ENCODE data around the gene BPIFA2.

BPIFA2 gene

DNA sequence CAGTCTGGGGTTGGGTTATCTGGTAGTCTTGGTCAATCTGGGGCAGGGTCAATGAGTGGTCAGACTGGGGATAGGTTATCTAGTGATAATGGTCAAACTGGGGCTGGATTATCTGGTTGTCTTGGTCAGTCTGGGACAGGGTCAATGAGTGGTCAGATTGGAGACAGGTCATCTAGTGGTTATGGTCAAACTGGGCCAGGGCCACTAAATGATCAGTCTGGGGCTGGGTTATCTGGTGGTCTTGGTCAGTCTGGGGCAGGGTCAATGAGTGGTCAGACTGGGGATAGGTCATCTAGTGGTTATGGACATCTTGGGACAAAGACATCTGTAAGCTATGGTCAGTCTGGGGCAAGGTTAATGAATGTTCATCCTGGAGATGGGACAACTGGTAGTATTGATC, 28.5 kb upstream of the BPIFA2 start:
- TF ChIP-seq ZFX (IDR thresholded peaks at IDR 0.05) = no peak
- TF ChIP-seq, protein P1, sequence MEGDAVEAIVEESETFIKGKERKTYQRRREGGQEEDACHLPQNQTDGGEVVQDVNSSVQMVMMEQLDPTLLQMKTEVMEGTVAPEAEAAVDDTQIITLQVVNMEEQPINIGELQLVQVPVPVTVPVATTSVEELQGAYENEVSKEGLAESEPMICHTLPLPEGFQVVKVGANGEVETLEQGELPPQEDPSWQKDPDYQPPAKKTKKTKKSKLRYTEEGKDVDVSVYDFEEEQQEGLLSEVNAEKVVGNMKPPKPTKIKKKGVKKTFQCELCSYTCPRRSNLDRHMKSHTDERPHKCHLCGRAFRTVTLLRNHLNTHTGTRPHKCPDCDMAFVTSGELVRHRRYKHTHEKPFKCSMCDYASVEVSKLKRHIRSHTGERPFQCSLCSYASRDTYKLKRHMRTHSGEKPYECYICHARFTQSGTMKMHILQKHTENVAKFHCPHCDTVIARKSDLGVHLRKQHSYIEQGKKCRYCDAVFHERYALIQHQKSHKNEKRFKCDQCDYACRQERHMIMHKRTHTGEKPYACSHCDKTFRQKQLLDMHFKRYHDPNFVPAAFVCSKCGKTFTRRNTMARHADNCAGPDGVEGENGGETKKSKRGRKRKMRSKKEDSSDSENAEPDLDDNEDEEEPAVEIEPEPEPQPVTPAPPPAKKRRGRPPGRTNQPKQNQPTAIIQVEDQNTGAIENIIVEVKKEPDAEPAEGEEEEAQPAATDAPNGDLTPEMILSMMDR (conservative IDR thresholded peaks at IDR 0.05) = no peak
- H3K27ac ChIP-seq = no peak overlapping the region

- TF ChIP-seq, protein P1 (conservative IDR thresholded peaks at IDR 0.05) = no peak
- TF ChIP-seq ZFX (IDR thresholded peaks at IDR 0.05) = no peak
- no peak overlapping the region for H3K27ac ChIP-seq
These were observed 22.4 kb upstream of the BPIFA2 start for GRCh38 chr20:33145521-33145920.

GRCh38 chr20:33147299-33147698, 20.7 kb upstream of the BPIFA2 start:
- H3K27ac ChIP-seq = no peak overlapping the region
- no peak for TF ChIP-seq ZFX (IDR thresholded peaks at IDR 0.05)
- TF ChIP-seq, protein P1 (conservative IDR thresholded peaks at IDR 0.05) = no peak

GRCh38 chr20:33148040-33148439, 19.9 kb upstream of the BPIFA2 start:
- H3K27ac ChIP-seq = no peak overlapping the region
- TF ChIP-seq ZFX (IDR thresholded peaks at IDR 0.05) = no peak
- TF ChIP-seq, protein P1 (conservative IDR thresholded peaks at IDR 0.05) = no peak

- H3K27ac ChIP-seq = no peak overlapping the region
- TF ChIP-seq, protein P1 (conservative IDR thresholded peaks at IDR 0.05) = no peak
- no peak for TF ChIP-seq ZFX (IDR thresholded peaks at IDR 0.05)
These were observed 13.7 kb upstream of the BPIFA2 start for GRCh38 chr20:33154252-33154651.

DNA sequence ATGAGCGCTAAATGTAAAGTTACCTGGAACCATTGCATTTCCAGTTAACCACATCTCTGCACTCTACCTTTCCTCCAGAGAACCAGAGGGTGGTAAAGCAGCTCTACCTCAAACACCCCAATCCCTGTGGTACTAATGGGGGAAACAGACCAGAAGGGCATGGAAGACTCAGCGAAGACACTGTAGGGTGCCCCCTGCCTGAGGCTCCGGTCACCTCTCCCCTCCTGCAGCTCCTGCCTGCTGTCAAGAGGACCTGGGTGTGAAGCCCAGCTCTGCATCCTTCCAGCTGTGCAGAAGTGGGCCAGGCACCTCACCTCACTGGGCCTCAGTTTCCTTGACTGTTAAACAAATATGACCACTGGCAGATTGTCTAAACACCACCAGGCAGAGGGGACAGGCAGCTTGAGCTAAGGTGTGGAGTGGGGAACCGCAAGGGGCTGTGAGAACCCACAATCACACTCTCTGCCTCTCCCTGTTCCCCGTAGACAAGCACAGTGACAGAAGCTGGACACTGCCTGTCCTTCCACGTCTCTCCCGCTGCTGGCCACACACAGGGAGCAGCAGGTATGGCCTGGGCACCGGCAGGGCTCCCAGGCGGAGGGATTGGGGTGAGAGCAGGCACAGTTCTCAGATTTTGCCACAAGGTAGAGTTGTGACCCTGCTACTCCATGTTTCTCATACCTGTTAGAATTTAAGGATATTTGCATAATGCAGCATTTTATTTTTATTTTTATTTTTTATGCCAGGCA, 9.1 kb upstream of the BPIFA2 start:
- H3K27ac ChIP-seq = no peak overlapping the region
- no peak for TF ChIP-seq ZFX (IDR thresholded peaks at IDR 0.05)
- TF ChIP-seq, protein P1 (conservative IDR thresholded peaks at IDR 0.05) = no peak

GRCh38 chr20:33159713-33160112, 8.2 kb upstream of the BPIFA2 start:
- H3K27ac ChIP-seq = no peak overlapping the region
- TF ChIP-seq, protein P1 (conservative IDR thresholded peaks at IDR 0.05) = no peak
- no peak for TF ChIP-seq ZFX (IDR thresholded peaks at IDR 0.05)

All from C4-2B (cell line).